Stomach (tissue), 9 donors: ENCODE data around the gene IFNL3. TPM values are rescaled to one million over a fixed set of nuclear protein-coding genes. Genes with fewer than 3 reads are reported as not detected.

Source experiments
- DNase-seq, 2 donors: peaks; one replicate each; pipeline versions ENCODE4 v3.0.0 to v3.0.0-alpha.2; 2013 to 2019
- H3K27ac ChIP-seq, 5 donors: fragments of 200-600 bp in 4 of 5; sonication (generic) in 4 of 5; one replicate each; pipeline ENCODE4 v1.5.1; 2013 to 2019; ENCODE audit warnings: mild to moderate bottlenecking in 1 of 5, moderate library complexity in 1 of 5
- H3K27me3 ChIP-seq, 3 donors: fragments of 200-600 bp; sonication (generic); one replicate each; pipeline ENCODE4 v1.5.1; 2017 to 2019; ENCODE audit warnings: mixed run types in 1 of 3
- H3K36me3 ChIP-seq, 4 donors: fragments of 200-600 bp; sonication (generic); 1 replicate in 3 of 4; 2 replicates in 1 of 4; pipeline ENCODE4 v1.5.1; 2016 to 2019
- H3K4me1 ChIP-seq, 4 donors: fragments of 200-600 bp; sonication (generic); one replicate each; pipeline ENCODE4 v1.5.1; 2016 to 2019
- H3K4me3 ChIP-seq, 4 donors: fragments of 200-600 bp; sonication (generic) in 3 of 4; one replicate each; pipeline ENCODE4 v1.5.1; 2016 to 2019; ENCODE audit warnings: mild to moderate bottlenecking in 1 of 4
- H3K9me3 ChIP-seq, 4 donors: fragments of 200-600 bp; sonication (generic); one replicate each; pipeline ENCODE4 v1.5.1; 2016 to 2019
- CTCF ChIP-seq, 7 experiments: fragments of 450-650 bp in 4 of 7; fragments of 200-600 bp in 3 of 7; sonication (generic) in 3 of 7; IDR thresholded peaks; one replicate each; pipeline ENCODE4 v1.5.1; 2016 to 2019; ENCODE audit warnings: antibody characterized with exemption in 7 of 7, control low read depth in 2 of 7, mild to moderate bottlenecking in 1 of 7
- EP300 ChIP-seq: sonication (generic); formaldehyde crosslinking; IDR thresholded peaks from one replicate; pipeline ENCODE4 v1.6.1; 2017; ENCODE audit warnings: antibody characterized with exemption
- POLR2A ChIP-seq, 4 donors: fragments of 450-650 bp; IDR thresholded peaks; one replicate each; pipeline ENCODE4 v1.6.1; 2016; ENCODE audit warnings: antibody characterized with exemption in 4 of 4, control low read depth in 2 of 4, mild to moderate bottlenecking in 1 of 4, moderate library complexity in 1 of 4
- POLR2AphosphoS5 ChIP-seq, 3 donors: sonication (generic); formaldehyde crosslinking; IDR thresholded peaks; one replicate each; pipeline ENCODE4 v1.6.1; 2016; ENCODE audit warnings: antibody characterized with exemption in 3 of 3
- WGBS, 5 donors: extraction: QIAGEN DNeasy Blood & Tissue Kit in 3 of 5; methylation state at CpG; one replicate each; pipeline versions ENCODE4 v1.1.5 to v1.1.7; 2013 to 2018; 5-methylcytosine and 5-hydroxymethylcytosine counted together
- intact Hi-C: fragments of 100-400 bp; cut with DNase I; formaldehyde crosslinking; loops from one replicate; pipeline ENCODE4 v1.15.1; 2023; ENCODE audit warnings: low total_unique reads
- polyA plus RNA-seq, 3 donors: library from polyadenylated mRNA; stranded (reverse); fragments of 200-250 nt; gene quantifications; one replicate each; pipeline ENCODE4 v1.2.3, GENCODE V29; 2013
- total RNA-seq, 5 donors: library from RNA; depleted of rRNA; stranded (reverse); fragments of >200 nt; gene quantifications; one replicate each; pipeline versions ENCODE4 v1.1.0 to v1.2.3, GENCODE V29; 2014 to 2016
- donor health status: healthy with polysubstance abuse.
- donor health status: Bipolar disorder and iron deficiency.
- donor health status: healthy.

IFNL3 gene
- total and polyA plus RNA-seq, 8 donors: not detected

GRCh38 chr19:39261704-39262103, 16.9 kb upstream of the IFNL3 start:
- Histone ChIP-seq H3K4me3 (no peak overlapping the region), H3K36me3 (no peaks in the 10 kb centered on the region), H3K9me3 (no peaks in the 10 kb centered on the region), H3K27me3 (peaks cover 7 to 67% (median 39%) of the 10 kb centered on the region in 3 donors), H3K4me1 (peaks cover 3 to 18% (median 15%) of the 10 kb centered on the region in 4 donors), H3K27ac (no peak overlapping the region)
- no peak for DNase-seq
- intact Hi-C loops: no loop called here
- WGBS, 5 donors: 54 to 83% (median 76%) methylated on average over 3 of the region's 3 CpGs
- no peak for TF ChIP-seq POLR2A (IDR thresholded peaks at IDR 0.05)
- no peak for TF ChIP-seq POLR2AphosphoS5 (IDR thresholded peaks at IDR 0.05)
- TF ChIP-seq EP300: no peak

GRCh38 chr19:39257227-39257626, 12.4 kb upstream of the IFNL3 start:
- Histone ChIP-seq H3K36me3 (no peaks in the 10 kb centered on the region), H3K27ac (no peak overlapping the region), H3K4me3 (no peak overlapping the region)

GRCh38 chr19:39254531-39255345, 9.9 kb upstream of the IFNL3 start:
- intact Hi-C loops: no loop called here
- Histone ChIP-seq H3K9me3 (no peaks in the 10 kb centered on the region), H3K27ac (no peak overlapping the region), H3K4me1 (no peaks in the 10 kb centered on the region), H3K36me3 (no peaks in the 10 kb centered on the region), H3K27me3 (peaks cover 0 to 41% (median 2%) of the 10 kb centered on the region in 3 donors), H3K4me3 (no peak overlapping the region)
- DNase-seq: no peak
- WGBS, 5 donors: 81 to 88% (median 85%) methylated on average over 29 of the region's 29 CpGs
- no peak for TF ChIP-seq CTCF (IDR thresholded peaks at IDR 0.05)
- TF ChIP-seq POLR2A (IDR thresholded peaks at IDR 0.05): no peak
- no peak for TF ChIP-seq POLR2AphosphoS5 (IDR thresholded peaks at IDR 0.05)
- no peak for TF ChIP-seq EP300

More at GRCh38 chr19:39257227-39257626, 12.4 kb upstream of the IFNL3 start:
- Histone ChIP-seq H3K9me3 (no peaks in the 10 kb centered on the region), H3K27me3 (peaks cover 0 to 52% (median 3%) of the 10 kb centered on the region in 3 donors), H3K4me1 (no peaks in the 10 kb centered on the region)
- TF ChIP-seq CTCF (IDR thresholded peaks at IDR 0.05): no peak
- WGBS, 5 donors: 87 to 97% (median 94%) methylated on average over 4 of the region's 4 CpGs
- no peak for DNase-seq
- intact Hi-C loops: no loop called here

- no peaks in the 10 kb centered on the region for H3K4me1 ChIP-seq
- WGBS, 5 donors: 83 to 89% (median 86%) methylated on average over 8 of the region's 8 CpGs
- no peaks in the 10 kb centered on the region for H3K9me3 ChIP-seq
- H3K4me3 ChIP-seq: no peak overlapping the region
- TF ChIP-seq EP300: no peak
- TF ChIP-seq POLR2A (IDR thresholded peaks at IDR 0.05): no peak
- TF ChIP-seq POLR2AphosphoS5 (IDR thresholded peaks at IDR 0.05): no peak
- no peak for TF ChIP-seq CTCF (IDR thresholded peaks at IDR 0.05)
- no peak for DNase-seq
- intact Hi-C loops: no loop called here
- H3K36me3 ChIP-seq: no peaks in the 10 kb centered on the region
- no peak overlapping the region for H3K27ac ChIP-seq
- peaks cover 4 to 51% (median 12%) of the 10 kb centered on the region in 3 donors for H3K27me3 ChIP-seq
Observed at GRCh38 chr19:39253374-39254149, 8.8 kb upstream of the IFNL3 start.
